HL-60 (cell line): ENCODE measurements around the gene RPS23.

ENCODE experiments used
- DNase-seq, 2 experiments: peaks; one replicate each; pipeline ENCODE4 v3.0.0-alpha.2; 2010 to 2020; ENCODE audit warnings: low read depth in 1 of 2, low spot score in 1 of 2
- H3K27ac ChIP-seq: fragments of 250-450 bp; sonication (Bioruptor Pico); replicated peaks from 2 replicates; pipeline ENCODE4 v1.5.1; 2020; ENCODE audit warnings: mild to moderate bottlenecking, moderate library complexity
- H3K27me3 ChIP-seq: fragments of 250-450 bp; sonication (Bioruptor Pico); 2 replicates; pipeline ENCODE4 v1.5.1; 2021; ENCODE audit warnings: mild to moderate bottlenecking, moderate library complexity; ENCODE audit not compliant: insufficient read depth, poor library complexity, severe bottlenecking
- H3K4me3 ChIP-seq: replicated peaks from 2 replicates; pipeline ENCODE4 v1.5.1; 2011; ENCODE audit warnings: mild to moderate bottlenecking, control low read depth, low read length; ENCODE audit not compliant: insufficient read depth
- CTCF ChIP-seq: IDR thresholded peaks from one replicate; pipeline ENCODE4 v1.5.1; 2011; ENCODE audit warnings: low read length, control low read depth, inconsistent platforms; ENCODE audit not compliant: insufficient read depth
- GABPA ChIP-seq: IDR thresholded peaks from 2 replicates; pipeline ENCODE4 v1.6.1; 2012; ENCODE audit warnings: low read depth
- POLR2AphosphoS5 ChIP-seq: IDR thresholded peaks from 2 replicates; pipeline ENCODE4 v1.6.1; 2012; ENCODE audit warnings: low read depth
- SPI1 ChIP-seq: IDR thresholded peaks from 2 replicates; pipeline ENCODE4 v1.6.1; 2012; ENCODE audit warnings: low read depth, mild to moderate bottlenecking, borderline replicate concordance
- TF ChIP-seq, protein P1 (sequence below): IDR thresholded peaks from 2 replicates; pipeline ENCODE4 v1.6.1; 2012; ENCODE audit warnings: low read depth; ENCODE audit not compliant: insufficient replicate concordance

Gene RPS23

GRCh38 chr5:82314964-82315758, 37.0 kb upstream of the RPS23 start:
- no peak for TF ChIP-seq CTCF
- no peak for TF ChIP-seq POLR2AphosphoS5
- TF ChIP-seq GABPA: no peak
- no peak for TF ChIP-seq SPI1
- TF ChIP-seq, protein P1, sequence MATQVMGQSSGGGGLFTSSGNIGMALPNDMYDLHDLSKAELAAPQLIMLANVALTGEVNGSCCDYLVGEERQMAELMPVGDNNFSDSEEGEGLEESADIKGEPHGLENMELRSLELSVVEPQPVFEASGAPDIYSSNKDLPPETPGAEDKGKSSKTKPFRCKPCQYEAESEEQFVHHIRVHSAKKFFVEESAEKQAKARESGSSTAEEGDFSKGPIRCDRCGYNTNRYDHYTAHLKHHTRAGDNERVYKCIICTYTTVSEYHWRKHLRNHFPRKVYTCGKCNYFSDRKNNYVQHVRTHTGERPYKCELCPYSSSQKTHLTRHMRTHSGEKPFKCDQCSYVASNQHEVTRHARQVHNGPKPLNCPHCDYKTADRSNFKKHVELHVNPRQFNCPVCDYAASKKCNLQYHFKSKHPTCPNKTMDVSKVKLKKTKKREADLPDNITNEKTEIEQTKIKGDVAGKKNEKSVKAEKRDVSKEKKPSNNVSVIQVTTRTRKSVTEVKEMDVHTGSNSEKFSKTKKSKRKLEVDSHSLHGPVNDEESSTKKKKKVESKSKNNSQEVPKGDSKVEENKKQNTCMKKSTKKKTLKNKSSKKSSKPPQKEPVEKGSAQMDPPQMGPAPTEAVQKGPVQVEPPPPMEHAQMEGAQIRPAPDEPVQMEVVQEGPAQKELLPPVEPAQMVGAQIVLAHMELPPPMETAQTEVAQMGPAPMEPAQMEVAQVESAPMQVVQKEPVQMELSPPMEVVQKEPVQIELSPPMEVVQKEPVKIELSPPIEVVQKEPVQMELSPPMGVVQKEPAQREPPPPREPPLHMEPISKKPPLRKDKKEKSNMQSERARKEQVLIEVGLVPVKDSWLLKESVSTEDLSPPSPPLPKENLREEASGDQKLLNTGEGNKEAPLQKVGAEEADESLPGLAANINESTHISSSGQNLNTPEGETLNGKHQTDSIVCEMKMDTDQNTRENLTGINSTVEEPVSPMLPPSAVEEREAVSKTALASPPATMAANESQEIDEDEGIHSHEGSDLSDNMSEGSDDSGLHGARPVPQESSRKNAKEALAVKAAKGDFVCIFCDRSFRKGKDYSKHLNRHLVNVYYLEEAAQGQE: no peak
- no peaks in the 10 kb centered on the region for H3K27me3 ChIP-seq
- peak in 1 of 2 experiments; percentile 1 for DNase-seq
- no peak overlapping the region for H3K27ac ChIP-seq
- no peak overlapping the region for H3K4me3 ChIP-seq

DNA sequence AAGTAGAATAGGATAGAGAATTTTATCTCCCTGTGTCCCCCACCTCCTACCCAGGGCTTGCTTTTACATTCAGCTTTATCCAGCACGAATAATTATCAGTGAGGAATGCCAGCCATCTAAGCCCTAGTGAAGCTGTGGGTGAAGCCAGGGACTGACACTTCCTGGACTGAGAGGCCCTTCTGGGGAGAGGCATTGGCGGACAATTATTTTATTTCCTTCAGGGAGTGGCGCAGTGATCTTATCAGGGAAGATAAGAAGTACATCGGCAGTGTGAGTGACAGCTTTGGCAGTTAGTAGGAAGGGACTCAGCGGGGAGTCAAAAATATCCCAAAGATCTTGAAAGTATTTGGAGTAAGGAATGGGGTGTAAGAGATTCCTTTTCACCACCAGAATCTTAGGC, 34.9 kb upstream of the RPS23 start:
- no peak overlapping the region for H3K27ac ChIP-seq
- TF ChIP-seq, protein P1: no peak
- TF ChIP-seq CTCF: no peak
- TF ChIP-seq GABPA: no peak
- TF ChIP-seq POLR2AphosphoS5: no peak
- TF ChIP-seq SPI1: no peak
- H3K27me3 ChIP-seq: no peaks in the 10 kb centered on the region
- no peak overlapping the region for H3K4me3 ChIP-seq
- DNase-seq: no peak

- peak in 1 of 2 experiments; percentile 37 for DNase-seq
- Histone ChIP-seq H3K27me3 (no peaks in the 10 kb centered on the region), H3K27ac (no peak overlapping the region), H3K4me3 (no peak overlapping the region)
- peak; percentile 34 for TF ChIP-seq CTCF
- TF ChIP-seq GABPA: no peak
Observed at GRCh38 chr5:82312373-82312856, 34.3 kb upstream of the RPS23 start.
